DND-41 (cell line): Measurements from ENCODE around the gene PACRG.

Experiments
- CTCF ChIP-seq: IDR thresholded peaks from 2 replicates; pipeline ENCODE4 v1.5.1; 2012; ENCODE audit warnings: borderline replicate concordance, low read length, moderate library complexity, mild to moderate bottlenecking; ENCODE audit not compliant: poor library complexity, severe bottlenecking; ENCODE audit errors: extremely low read depth
- EZH2 ChIP-seq: IDR thresholded peaks from 3 replicates; pipeline ENCODE4 v1.6.1; 2012; ENCODE audit warnings: borderline replicate concordance, low read depth, mild to moderate bottlenecking, moderate library complexity, low read length, inconsistent platforms; ENCODE audit not compliant: severe bottlenecking

GRCh38 chr6:163338671-163339405 is 611.1 kb downstream of the PACRG start:
- TF ChIP-seq CTCF (no peak), EZH2 (no peak)
